Esophagus (tissue), 2 donors: ENCODE data around the gene EIF4G3. TPM values are rescaled to one million over a fixed set of nuclear protein-coding genes. Genes with fewer than 3 reads are reported as not detected.

Experiments
- H3K27ac ChIP-seq, 2 donors: one replicate each; pipeline ENCODE4 v1.5.1; 2013; ENCODE audit warnings: low read depth in 2 of 2, mild to moderate bottlenecking in 2 of 2, inconsistent platforms in 1 of 2, low read length in 1 of 2, moderate library complexity in 1 of 2
- H3K27me3 ChIP-seq, 2 donors: one replicate each; pipeline ENCODE4 v1.6.1; 2013; ENCODE audit warnings: low read length in 2 of 2, control low read depth in 1 of 2, mild to moderate bottlenecking in 1 of 2; ENCODE audit not compliant: insufficient read depth in 2 of 2, control insufficient read depth in 1 of 2
- H3K36me3 ChIP-seq, 2 donors: one replicate each; pipeline ENCODE4 v1.6.1; 2013; ENCODE audit warnings: low read length in 1 of 2; ENCODE audit not compliant: control insufficient read depth in 2 of 2, insufficient read depth in 2 of 2
- H3K4me1 ChIP-seq, 2 donors: one replicate each; pipeline ENCODE4 v1.6.1; 2013; ENCODE audit warnings: low read length in 1 of 2; ENCODE audit not compliant: control insufficient read depth in 2 of 2, insufficient read depth in 2 of 2
- H3K4me3 ChIP-seq, 2 donors: one replicate each; pipeline ENCODE4 v1.5.1; 2013; ENCODE audit warnings: low read length in 2 of 2, mild to moderate bottlenecking in 2 of 2, low read depth in 1 of 2, moderate library complexity in 1 of 2
- H3K9me3 ChIP-seq, 2 donors: one replicate each; pipeline ENCODE4 v1.6.1; 2013; ENCODE audit warnings: mild to moderate bottlenecking in 2 of 2, low read depth in 1 of 2, low read length in 1 of 2, moderate library complexity in 1 of 2; ENCODE audit not compliant: control insufficient read depth in 2 of 2, insufficient read depth in 1 of 2
- WGBS, 2 donors: extraction: QIAGEN DNeasy Blood & Tissue Kit; methylation state at CpG; one replicate each; pipeline ENCODE4 v1.1.7; 2013; 5-methylcytosine and 5-hydroxymethylcytosine counted together
- polyA plus RNA-seq, 2 donors: library from polyadenylated mRNA; stranded (reverse); fragments of 200-250 nt; gene quantifications; one replicate each; pipeline ENCODE4 v1.2.3, GENCODE V29; 2013
- donor health status: healthy with polysubstance abuse.
- donor health status: Bipolar disorder and iron deficiency.

EIF4G3 gene
- polyA plus RNA-seq, 2 donors = 15.7 to 22.3 TPM

GRCh38 chr1:20958430-20958829, 218.3 kb downstream of the EIF4G3 start:
- no peaks in the 10 kb centered on the region for H3K27me3 ChIP-seq
- H3K9me3 ChIP-seq = no peaks in the 10 kb centered on the region
- H3K4me1 ChIP-seq = no peaks in the 10 kb centered on the region
- 60 to 63% methylated on average over 1 of the region's 1 CpG for WGBS, 2 donors
- H3K27ac ChIP-seq = no peak overlapping the region
- no peak overlapping the region for H3K4me3 ChIP-seq
- no peaks in the 10 kb centered on the region for H3K36me3 ChIP-seq

DNA sequence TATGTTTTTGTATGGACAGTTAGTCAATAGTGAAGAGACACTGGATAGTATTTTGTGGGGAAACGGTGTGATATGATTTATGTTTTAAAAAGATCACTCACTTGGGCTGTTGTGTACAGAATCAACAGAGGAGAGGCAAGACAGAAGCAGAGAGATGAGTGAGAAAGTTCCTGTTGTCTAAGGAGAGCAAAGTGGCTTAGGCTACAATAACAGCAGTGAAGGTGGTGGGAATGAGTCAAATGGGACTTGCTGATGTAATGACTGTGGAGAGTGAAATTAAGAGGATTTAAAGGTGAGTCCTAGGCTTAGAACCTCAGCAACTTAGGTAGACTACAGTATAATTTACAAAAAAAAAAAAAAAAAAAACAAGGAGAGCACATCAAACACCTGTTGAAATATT, 220.4 kb downstream of the EIF4G3 start:
- no peaks in the 10 kb centered on the region for H3K9me3 ChIP-seq
- no peaks in the 10 kb centered on the region for H3K27me3 ChIP-seq
- no peak overlapping the region for H3K27ac ChIP-seq
- WGBS, 2 donors = 96 to 100% methylated on average over 1 of the region's 1 CpG
- H3K4me1 ChIP-seq = no peaks in the 10 kb centered on the region
- H3K36me3 ChIP-seq = no peaks in the 10 kb centered on the region
- H3K4me3 ChIP-seq = no peak overlapping the region

DNA sequence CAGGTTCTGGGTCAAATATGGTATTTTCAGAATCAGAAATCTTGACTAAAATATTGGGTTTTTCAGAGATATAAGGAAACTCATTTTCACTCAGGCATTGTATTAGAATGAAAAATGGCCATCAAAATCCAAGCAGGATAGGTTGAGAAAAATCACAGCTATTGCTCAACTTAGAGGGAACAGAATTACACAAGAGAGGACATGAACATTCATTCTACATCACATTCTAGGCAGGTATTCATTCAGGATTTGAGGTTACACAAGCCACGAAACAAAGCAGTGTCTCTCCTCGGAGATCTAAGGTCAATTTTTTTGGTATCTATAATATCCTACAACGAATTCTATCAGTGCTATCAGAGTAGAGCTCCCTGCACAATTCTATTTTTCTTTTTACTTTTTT, 226.0 kb downstream of the EIF4G3 start:
- Histone ChIP-seq H3K4me3 (no peak overlapping the region), H3K27me3 (no peaks in the 10 kb centered on the region), H3K4me1 (no peaks in the 10 kb centered on the region), H3K9me3 (no peaks in the 10 kb centered on the region), H3K27ac (no peak overlapping the region), H3K36me3 (no peaks in the 10 kb centered on the region)
- WGBS, 2 donors = 90 to 91% methylated on average over 3 of the region's 3 CpGs

DNA sequence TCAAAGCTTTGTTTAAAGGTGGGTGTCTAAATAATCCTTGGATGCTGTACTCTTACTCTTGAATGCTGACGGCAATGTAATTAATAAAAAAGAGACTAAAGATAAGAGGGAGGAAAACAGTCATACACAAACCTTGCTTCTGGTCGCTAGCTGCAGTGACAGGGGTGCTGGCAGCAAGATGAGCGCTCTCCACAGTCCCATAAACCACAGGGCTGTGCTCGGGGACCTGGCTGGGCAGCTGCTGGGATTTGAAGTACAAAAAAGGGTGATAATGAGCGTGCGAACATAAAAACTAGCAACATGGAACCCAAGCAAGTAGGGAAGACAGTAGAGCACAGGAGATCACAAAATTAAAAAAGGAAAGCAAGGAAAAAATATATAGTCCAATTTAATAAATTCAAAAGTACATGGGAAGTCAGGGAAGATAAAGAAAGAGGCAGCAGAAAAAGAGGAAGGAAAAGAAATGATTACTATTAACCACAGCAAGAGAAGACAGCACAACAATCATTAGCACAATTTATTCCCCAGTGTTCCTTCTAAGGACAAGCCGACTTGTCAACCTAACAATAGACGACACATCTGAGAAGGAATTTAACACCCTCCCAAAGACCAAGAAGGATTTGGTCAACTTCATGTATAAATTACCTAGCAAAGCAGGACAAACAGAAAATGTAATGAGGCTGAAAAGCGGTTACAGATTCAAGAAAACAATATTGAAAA, 226.7 kb downstream of the EIF4G3 start:
- 90 to 91% methylated on average over 9 of the region's 9 CpGs for WGBS, 2 donors
- Histone ChIP-seq H3K4me3 (no peak overlapping the region), H3K36me3 (no peaks in the 10 kb centered on the region), H3K27ac (no peak overlapping the region), H3K4me1 (no peaks in the 10 kb centered on the region), H3K9me3 (no peaks in the 10 kb centered on the region), H3K27me3 (no peaks in the 10 kb centered on the region)

- H3K27me3 ChIP-seq = no peaks in the 10 kb centered on the region
- no peaks in the 10 kb centered on the region for H3K9me3 ChIP-seq
- no peaks in the 10 kb centered on the region for H3K4me1 ChIP-seq
- WGBS, 2 donors = 92 to 93% methylated on average over 6 of the region's 6 CpGs
- H3K27ac ChIP-seq = no peak overlapping the region
- H3K4me3 ChIP-seq = no peak overlapping the region
- peaks cover 0 to 3% of the 10 kb centered on the region in 2 donors for H3K36me3 ChIP-seq
Measured at GRCh38 chr1:20948101-20948500, 228.6 kb downstream of the EIF4G3 start.

DNA sequence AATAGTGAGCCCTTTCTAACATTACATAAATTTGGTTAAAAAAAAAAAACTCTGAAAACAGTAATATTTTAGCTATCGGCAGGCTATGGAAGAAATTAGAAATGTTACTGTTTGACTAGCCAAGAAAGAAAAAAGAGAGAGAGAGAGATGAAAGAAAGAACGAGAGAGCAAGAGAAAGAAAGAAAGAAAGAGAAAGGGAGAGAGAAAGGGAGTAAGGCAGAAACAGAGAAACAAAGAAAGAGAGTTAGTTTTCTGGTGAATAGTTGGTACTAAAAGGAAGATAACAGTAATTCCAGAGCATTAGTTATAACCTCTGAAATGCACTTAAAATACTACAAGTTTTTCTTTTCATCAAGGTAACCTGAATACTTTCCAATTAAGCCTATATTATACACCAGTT, 229.3 kb downstream of the EIF4G3 start:
- WGBS, 2 donors = 85 to 89% methylated on average over 2 of the region's 2 CpGs

DNA sequence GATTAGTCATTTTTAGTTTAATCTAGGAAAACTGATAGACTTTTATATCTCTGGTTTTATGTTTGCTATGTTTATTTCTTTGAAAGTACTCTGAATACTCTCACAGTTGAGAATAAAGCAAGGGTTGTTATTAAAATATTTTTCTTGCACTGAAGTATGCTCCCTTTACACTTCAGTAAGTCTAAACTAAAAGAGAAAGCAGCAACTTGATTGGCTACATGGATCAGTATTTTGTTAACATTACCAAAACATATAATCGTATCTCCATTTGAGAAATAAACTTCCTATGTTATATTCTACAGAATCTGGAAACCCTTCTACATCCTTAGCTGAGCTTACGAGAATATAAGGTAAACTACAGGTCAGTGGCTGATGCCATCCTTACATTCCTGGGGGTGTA, 240.1 kb downstream of the EIF4G3 start:
- peaks cover 0 to 6% of the 10 kb centered on the region in 2 donors for H3K36me3 ChIP-seq
- 84 to 88% methylated on average over 2 of the region's 2 CpGs for WGBS, 2 donors
- no peak overlapping the region for H3K4me3 ChIP-seq
- H3K27ac ChIP-seq = no peak overlapping the region
- H3K9me3 ChIP-seq = no peaks in the 10 kb centered on the region
- no peaks in the 10 kb centered on the region for H3K4me1 ChIP-seq
- no peaks in the 10 kb centered on the region for H3K27me3 ChIP-seq

More for the DNA sequence above, 229.3 kb downstream of the EIF4G3 start:
- Histone ChIP-seq H3K36me3 (peaks cover 0 to 5% of the 10 kb centered on the region in 2 donors), H3K27me3 (no peaks in the 10 kb centered on the region), H3K4me1 (no peaks in the 10 kb centered on the region), H3K27ac (no peak overlapping the region), H3K4me3 (no peak overlapping the region), H3K9me3 (no peaks in the 10 kb centered on the region)

GRCh38 chr1:20936216-20936615, 240.5 kb downstream of the EIF4G3 start:
- H3K36me3 ChIP-seq = peaks cover 0 to 3% of the 10 kb centered on the region in 2 donors
- H3K4me3 ChIP-seq = no peak overlapping the region
- no peaks in the 10 kb centered on the region for H3K9me3 ChIP-seq
- no peak overlapping the region for H3K27ac ChIP-seq
- WGBS, 2 donors = 83 to 84% methylated on average over 2 of the region's 2 CpGs
- no peaks in the 10 kb centered on the region for H3K27me3 ChIP-seq
- no peaks in the 10 kb centered on the region for H3K4me1 ChIP-seq

GRCh38 chr1:20935717-20936116, 241.0 kb downstream of the EIF4G3 start:
- Histone ChIP-seq H3K9me3 (no peaks in the 10 kb centered on the region), H3K4me3 (no peak overlapping the region)
- WGBS, 2 donors = 94% methylated on average over 1 of the region's 1 CpG

DNA sequence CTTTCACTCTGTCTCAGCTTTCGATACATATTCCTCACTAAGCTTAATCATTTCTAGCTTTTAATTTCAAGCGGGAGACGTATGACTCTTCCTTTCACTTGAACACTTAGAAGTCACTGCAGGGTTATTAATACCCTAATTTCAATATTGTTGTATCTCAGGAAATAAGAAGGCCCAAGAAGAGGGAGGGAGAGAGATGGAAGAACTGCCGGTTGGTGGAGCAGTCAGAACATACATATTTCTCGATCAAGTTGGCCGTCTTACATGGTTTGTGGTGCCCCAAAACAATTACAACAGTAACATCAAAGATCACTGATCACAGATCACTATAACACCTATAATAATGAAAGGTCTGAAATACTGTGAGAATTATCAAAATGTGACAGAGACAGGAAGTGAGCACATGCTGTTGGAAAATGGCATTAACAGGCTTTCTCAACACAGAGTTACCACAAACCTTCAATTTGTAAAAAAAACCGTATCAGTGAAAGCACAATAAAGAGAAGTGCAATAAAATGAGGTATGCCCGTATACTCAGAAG, 244.2 kb downstream of the EIF4G3 start:
- 84 to 86% methylated on average over 8 of the region's 8 CpGs for WGBS, 2 donors
- no peaks in the 10 kb centered on the region for H3K27me3 ChIP-seq
- H3K4me3 ChIP-seq = no peak overlapping the region
- H3K27ac ChIP-seq = no peak overlapping the region
- no peaks in the 10 kb centered on the region for H3K4me1 ChIP-seq
- no peaks in the 10 kb centered on the region for H3K9me3 ChIP-seq
- H3K36me3 ChIP-seq = peaks cover 0 to 3% of the 10 kb centered on the region in 2 donors

More at GRCh38 chr1:20935717-20936116, 241.0 kb downstream of the EIF4G3 start:
- no peak overlapping the region for H3K27ac ChIP-seq
- no peaks in the 10 kb centered on the region for H3K27me3 ChIP-seq
- H3K36me3 ChIP-seq = peaks cover 0 to 3% of the 10 kb centered on the region in 2 donors
- H3K4me1 ChIP-seq = no peaks in the 10 kb centered on the region
